Gastrocnemius medialis (tissue), 4 donors: ENCODE results near the gene FOXF1. TPM values are rescaled to one million over a fixed set of nuclear protein-coding genes. Genes with fewer than 3 reads are reported as not detected.
A peak's percentile ranks its signal among the peaks of the same experiment; 100 is the strongest.

ENCODE experiments used
- ATAC-seq, 2 donors: fragments of 150-250 bp; one replicate each; pipeline ENCODE4 v1.9.1; 2016
- DNase-seq, 2 donors: peaks; one replicate each; pipeline ENCODE4 v3.0.0-alpha.2; 2019
- H3K27ac ChIP-seq, 4 donors: fragments of 200-600 bp; sonication (generic); 1 replicate in 1 of 4; 2 replicates in 3 of 4; pipeline ENCODE4 v1.5.1; 2016 to 2018; ENCODE audit warnings: mild to moderate bottlenecking in 2 of 4, moderate library complexity in 1 of 4
- H3K27me3 ChIP-seq, 3 donors: fragments of 200-600 bp; sonication (generic) in 2 of 3; 1 replicate in 1 of 3; 2 replicates in 2 of 3; pipeline versions ENCODE4 v1.5.1 to v1.6.0; 2016 to 2019; ENCODE audit warnings: mild to moderate bottlenecking in 1 of 3, moderate library complexity in 1 of 3
- H3K36me3 ChIP-seq, 2 donors: fragments of 200-600 bp; sonication (generic) in 1 of 2; one replicate each; pipeline ENCODE4 v1.5.1; 2017 to 2018
- H3K4me1 ChIP-seq, 2 donors: fragments of 200-600 bp; sonication (generic) in 1 of 2; one replicate each; pipeline ENCODE4 v1.5.1; 2016 to 2017; ENCODE audit warnings: mild to moderate bottlenecking in 2 of 2
- H3K4me3 ChIP-seq, 4 donors: fragments of 200-600 bp; sonication (generic) in 3 of 4; 1 replicate in 1 of 4; 2 replicates in 3 of 4; pipeline ENCODE4 v1.5.1; 2016 to 2019; ENCODE audit warnings: mild to moderate bottlenecking in 2 of 4
- H3K9me3 ChIP-seq, 3 donors: fragments of 200-600 bp; sonication (generic) in 2 of 3; 1 replicate in 1 of 3; 2 replicates in 2 of 3; pipeline ENCODE4 v1.5.1; 2016 to 2019
- POLR2A ChIP-seq, 2 donors: fragments of 450-650 bp; IDR thresholded peaks; one replicate each; pipeline ENCODE4 v1.6.1; 2017; ENCODE audit warnings: antibody characterized with exemption in 2 of 2, mild to moderate bottlenecking in 2 of 2, moderate library complexity in 2 of 2
- in situ Hi-C, 4 donors: fragments of 200-750 bp; cut with MboI; loops; one replicate each; pipeline versions ENCODE4 v1.15.0 to v1.8.0; 2017; ENCODE audit warnings: low sequenced_read_pairs in 4 of 4
- intact Hi-C: fragments of 100-400 bp; cut with DNase I; formaldehyde crosslinking; loops from one replicate; pipeline ENCODE4 v1.15.1; 2023; ENCODE audit warnings: low total_unique reads
- total RNA-seq, 4 donors: library from RNA; depleted of rRNA; stranded (reverse); fragments of >200 nt; gene quantifications; one replicate each; pipeline versions ENCODE4 v1.1.0 to v1.2.3, GENCODE V29; 2016
- TF ChIP-seq, protein P1 (sequence below), 5 experiments: fragments of 450-650 bp in 3 of 5; fragments of 200-600 bp in 2 of 5; sonication (generic) in 2 of 5; IDR thresholded peaks in 4 of 5; conservative IDR thresholded peaks in 1 of 5; 1 replicate in 4 of 5; 2 replicates in 1 of 5; pipeline ENCODE4 v1.5.1; 2016 to 2019; ENCODE audit warnings: antibody characterized with exemption in 5 of 5, mild to moderate bottlenecking in 3 of 5, moderate library complexity in 3 of 5

The FOXF1 gene
- total RNA-seq, 4 donors from 2014 or later, result 0.07 to 0.10 TPM; not detected in 2

DNA sequence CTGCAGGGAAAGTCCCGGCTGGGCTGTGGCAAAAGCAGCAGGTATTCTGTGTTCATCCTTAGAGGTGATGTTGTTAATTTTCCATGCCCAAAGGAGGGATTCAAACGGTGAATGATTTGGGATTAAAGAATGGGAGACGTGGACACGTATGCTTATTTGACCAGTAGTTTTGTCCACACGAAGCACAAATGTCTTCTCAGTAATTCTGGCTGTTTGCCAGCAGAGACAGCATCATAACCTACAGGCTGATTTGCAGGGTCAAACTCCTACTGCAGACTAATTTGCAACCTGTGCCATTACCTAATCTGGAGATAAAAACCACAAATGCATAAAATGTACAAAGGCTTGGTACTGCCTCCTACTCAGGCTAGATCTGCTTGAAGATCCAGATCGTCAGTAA lies 30.6 kb downstream of the FOXF1 start:
- peaks cover 0 to 82% of the 10 kb centered on the region in 2 donors for H3K36me3 ChIP-seq
- in situ Hi-C loops, result loop anchor here in 1 of 4 donors (25.0 kb wide), 1 partner anchor 729 kb away; no protein-coding TSS in a partner anchor

DNA sequence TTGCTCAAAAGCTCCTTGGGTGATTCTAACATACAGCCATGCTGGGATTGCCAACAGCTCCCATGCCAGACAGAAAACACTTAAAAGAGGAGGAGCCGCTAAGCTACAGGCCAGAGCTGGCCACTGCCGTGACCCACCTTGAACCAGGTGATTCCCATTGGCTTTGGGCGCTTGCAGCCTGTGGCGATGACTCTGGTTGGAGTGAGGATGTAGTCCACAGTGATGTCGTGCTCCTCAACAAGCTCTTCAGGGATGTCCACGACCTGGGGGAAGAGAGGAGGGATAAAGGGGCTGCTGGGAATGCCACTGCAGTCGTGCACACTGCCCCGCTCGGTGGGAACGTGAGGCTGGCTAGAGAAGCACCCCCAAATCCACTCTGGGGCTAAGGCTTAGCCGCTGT lies 31.2 kb downstream of the FOXF1 start:
- H3K27me3 ChIP-seq, result no peaks in the 10 kb centered on the region
- peaks cover 0 to 79% of the 10 kb centered on the region in 2 donors for H3K36me3 ChIP-seq
- DNase-seq (no peak), ATAC-seq (no peak)
- TF ChIP-seq, protein P1, sequence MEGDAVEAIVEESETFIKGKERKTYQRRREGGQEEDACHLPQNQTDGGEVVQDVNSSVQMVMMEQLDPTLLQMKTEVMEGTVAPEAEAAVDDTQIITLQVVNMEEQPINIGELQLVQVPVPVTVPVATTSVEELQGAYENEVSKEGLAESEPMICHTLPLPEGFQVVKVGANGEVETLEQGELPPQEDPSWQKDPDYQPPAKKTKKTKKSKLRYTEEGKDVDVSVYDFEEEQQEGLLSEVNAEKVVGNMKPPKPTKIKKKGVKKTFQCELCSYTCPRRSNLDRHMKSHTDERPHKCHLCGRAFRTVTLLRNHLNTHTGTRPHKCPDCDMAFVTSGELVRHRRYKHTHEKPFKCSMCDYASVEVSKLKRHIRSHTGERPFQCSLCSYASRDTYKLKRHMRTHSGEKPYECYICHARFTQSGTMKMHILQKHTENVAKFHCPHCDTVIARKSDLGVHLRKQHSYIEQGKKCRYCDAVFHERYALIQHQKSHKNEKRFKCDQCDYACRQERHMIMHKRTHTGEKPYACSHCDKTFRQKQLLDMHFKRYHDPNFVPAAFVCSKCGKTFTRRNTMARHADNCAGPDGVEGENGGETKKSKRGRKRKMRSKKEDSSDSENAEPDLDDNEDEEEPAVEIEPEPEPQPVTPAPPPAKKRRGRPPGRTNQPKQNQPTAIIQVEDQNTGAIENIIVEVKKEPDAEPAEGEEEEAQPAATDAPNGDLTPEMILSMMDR (IDR thresholded peaks at IDR 0.05 in 4 of 5, conservative IDR thresholded peaks at IDR 0.05 in 1 of 5), result no peak
- no peak for TF ChIP-seq POLR2A (IDR thresholded peaks at IDR 0.05)
- no peak overlapping the region for H3K4me3 ChIP-seq
- H3K4me1 ChIP-seq, result no peaks in the 10 kb centered on the region
- in situ Hi-C loops, result loop anchor here in 1 of 4 donors (25.0 kb wide), 1 partner anchor 729 kb away; no protein-coding TSS in a partner anchor
- no peak overlapping the region for H3K27ac ChIP-seq
- no peaks in the 10 kb centered on the region for H3K9me3 ChIP-seq
- intact Hi-C loops, result no loop called here

More for the DNA sequence above, 30.6 kb downstream of the FOXF1 start:
- Histone ChIP-seq H3K9me3 (no peaks in the 10 kb centered on the region), H3K4me3 (no peak overlapping the region), H3K4me1 (no peaks in the 10 kb centered on the region), H3K27ac (no peak overlapping the region), H3K27me3 (no peaks in the 10 kb centered on the region)
- TF ChIP-seq POLR2A (IDR thresholded peaks at IDR 0.05), result no peak
- TF ChIP-seq, protein P1 (IDR thresholded peaks at IDR 0.05 in 4 of 5, conservative IDR thresholded peaks at IDR 0.05 in 1 of 5), result no peak
- intact Hi-C loops, result no loop called here
- ATAC-seq (no peak), DNase-seq (no peak)

DNA sequence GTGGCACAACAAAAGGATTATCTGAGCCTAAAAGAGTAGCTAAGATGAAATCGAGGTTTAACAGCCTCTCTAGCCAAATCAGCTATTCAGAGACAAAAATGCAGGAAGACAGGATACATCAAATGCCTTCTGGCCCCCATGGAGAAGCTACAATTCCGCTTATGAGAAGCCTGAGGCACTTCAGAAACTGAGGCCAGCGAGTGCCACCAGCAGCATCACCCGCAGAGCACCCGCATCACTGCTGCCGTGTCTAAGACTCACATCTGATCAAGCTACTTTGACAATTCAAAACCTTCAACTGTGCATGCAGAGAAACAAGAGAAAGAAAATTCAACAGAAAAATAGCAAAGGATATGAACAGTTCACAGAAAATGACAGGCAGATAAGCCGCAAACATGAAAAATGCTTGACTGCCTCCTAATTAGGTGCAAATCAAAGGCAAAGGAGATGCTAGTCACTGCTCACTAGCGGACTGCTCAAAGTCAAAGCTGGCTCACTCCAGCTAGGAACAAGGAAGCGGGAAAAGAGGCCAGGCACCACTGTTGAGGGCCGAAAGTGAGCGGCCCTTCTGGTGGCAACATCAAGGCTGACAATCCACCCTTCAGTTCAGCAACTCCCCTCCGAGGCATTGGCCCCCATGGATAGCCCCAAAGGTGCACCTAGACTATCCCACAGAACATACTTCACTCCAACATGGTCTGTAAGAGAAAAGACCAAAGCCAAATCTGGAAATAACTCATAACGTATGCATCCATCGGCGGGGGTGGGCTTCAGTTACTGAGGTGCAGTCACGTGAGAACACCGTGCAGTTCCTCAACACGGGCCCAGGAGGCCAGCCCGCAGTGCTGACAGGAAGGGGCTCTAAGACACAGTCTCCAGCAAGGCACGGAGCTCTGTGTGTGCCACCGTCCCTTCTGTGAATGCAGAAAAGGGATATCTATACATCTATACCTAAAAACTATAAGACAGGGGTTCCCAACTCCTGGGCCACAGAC lies 32.7 kb downstream of the FOXF1 start:
- no peak overlapping the region for H3K27ac ChIP-seq
- TF ChIP-seq POLR2A (IDR thresholded peaks at IDR 0.05), result no peak
- TF ChIP-seq, protein P1 (IDR thresholded peaks at IDR 0.05 in 4 of 5, conservative IDR thresholded peaks at IDR 0.05 in 1 of 5), result no peak
- intact Hi-C loops, result no loop called here

DNA sequence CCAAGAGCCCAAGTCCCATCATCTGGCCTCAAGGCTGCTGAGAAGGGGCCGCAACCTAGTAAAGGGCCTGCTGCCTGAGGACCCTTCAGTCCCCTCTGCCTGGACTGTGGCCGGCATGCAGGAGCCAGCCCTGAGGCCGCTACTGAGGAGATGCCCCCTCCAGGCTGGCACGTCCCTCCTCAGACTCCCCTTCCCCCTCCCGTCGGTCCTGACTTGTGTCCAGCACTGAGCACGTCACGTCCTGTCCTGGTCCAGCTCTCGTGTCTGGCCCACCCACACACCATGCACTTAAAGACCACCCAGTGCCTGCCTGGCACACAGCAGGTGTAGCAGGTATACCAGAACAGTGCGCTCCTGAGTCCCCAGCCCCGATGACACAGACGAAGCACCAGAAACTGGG lies 35.2 kb downstream of the FOXF1 start:
- in situ Hi-C loops, result loop anchor here in 1 of 4 donors (25.0 kb wide), 1 partner anchor 733 kb away; no protein-coding TSS in a partner anchor
- DNase-seq (no peak), ATAC-seq (no peak)
- Histone ChIP-seq H3K9me3 (no peaks in the 10 kb centered on the region), H3K4me1 (peaks cover 0 to 22% of the 10 kb centered on the region in 2 donors), H3K36me3 (peaks cover 0 to 55% of the 10 kb centered on the region in 2 donors), H3K27ac (peak overlapping the region in 1 of 4 donors; percentile 29), H3K4me3 (no peak overlapping the region), H3K27me3 (no peaks in the 10 kb centered on the region)
- no peak for TF ChIP-seq POLR2A (IDR thresholded peaks at IDR 0.05)
- TF ChIP-seq, protein P1 (IDR thresholded peaks at IDR 0.05 in 4 of 5, conservative IDR thresholded peaks at IDR 0.05 in 1 of 5), result no peak
- intact Hi-C loops, result no loop called here

More for the DNA sequence above, 32.7 kb downstream of the FOXF1 start:
- DNase-seq (no peak), ATAC-seq (no peak)
- Histone ChIP-seq H3K4me3 (no peak overlapping the region), H3K4me1 (peaks cover 0 to 2% of the 10 kb centered on the region in 2 donors), H3K27me3 (no peaks in the 10 kb centered on the region), H3K9me3 (no peaks in the 10 kb centered on the region), H3K36me3 (peaks cover 0 to 76% of the 10 kb centered on the region in 2 donors)
- in situ Hi-C loops, result loop anchor here in 1 of 4 donors (25.0 kb wide), 1 partner anchor 731 kb away; no protein-coding TSS in a partner anchor
